ENCODE results near the gene MAOB.
"Not testable (repeated sequence)": the region's sequence is repeated elsewhere in the genome, so short reads cannot be mapped to it uniquely, and the experiment has no call there.

MAOB gene

GRCh38 chrX:43735957-43736356 lies 146.3 kb downstream of the MAOB start:
- DNase-seq (ENCODE audit: low read depth), result no peak
- no peak for TF ChIP-seq CTCF (IDR thresholded peaks at IDR 0.05; ENCODE audit: insufficient read depth, low read depth, low read length, missing control alignments)
- H3K4me3 ChIP-seq (ENCODE audit: low read depth, low read length), result no peak overlapping the region

GRCh38 chrX:43735534-43735933 lies 146.7 kb downstream of the MAOB start:
- no peak for TF ChIP-seq CTCF (IDR thresholded peaks at IDR 0.05; ENCODE audit: insufficient read depth, low read depth, low read length, missing control alignments)
- no peak for DNase-seq (ENCODE audit: low read depth)

GRCh38 chrX:43734444-43734843 lies 147.8 kb downstream of the MAOB start:
- no peak for TF ChIP-seq CTCF (IDR thresholded peaks at IDR 0.05; ENCODE audit: insufficient read depth, low read depth, low read length, missing control alignments)
- no peak for DNase-seq (ENCODE audit: low read depth)
- H3K4me3 ChIP-seq (ENCODE audit: low read depth, low read length), result no peak overlapping the region

More at GRCh38 chrX:43735534-43735933, 146.7 kb downstream of the MAOB start:
- no peak overlapping the region for H3K4me3 ChIP-seq (ENCODE audit: low read depth, low read length)

GRCh38 chrX:43733699-43734098 lies 148.6 kb downstream of the MAOB start:
- DNase-seq (ENCODE audit: low read depth), result no peak
- TF ChIP-seq CTCF (IDR thresholded peaks at IDR 0.05; ENCODE audit: insufficient read depth, low read depth, low read length, missing control alignments), result no peak
- H3K4me3 ChIP-seq (ENCODE audit: low read depth, low read length), result no peak overlapping the region

- TF ChIP-seq CTCF (IDR thresholded peaks at IDR 0.05; ENCODE audit: insufficient read depth, low read depth, low read length, missing control alignments), result no peak
- no peak for DNase-seq (ENCODE audit: low read depth)
- H3K4me3 ChIP-seq (ENCODE audit: low read depth, low read length), result no peak overlapping the region
These were observed 151.2 kb downstream of the MAOB start for GRCh38 chrX:43731086-43731485.

- no peak overlapping the region for H3K4me3 ChIP-seq (ENCODE audit: low read depth, low read length)
- TF ChIP-seq CTCF (IDR thresholded peaks at IDR 0.05; ENCODE audit: insufficient read depth, low read depth, low read length, missing control alignments), result no peak
- DNase-seq (ENCODE audit: low read depth), result no peak
These were observed 153.3 kb downstream of the MAOB start for GRCh38 chrX:43728966-43729365.

GRCh38 chrX:43728002-43728401 lies 154.2 kb downstream of the MAOB start:
- H3K4me3 ChIP-seq (ENCODE audit: low read depth, low read length), result no peak overlapping the region
- no peak for DNase-seq (ENCODE audit: low read depth)
- no peak for TF ChIP-seq CTCF (IDR thresholded peaks at IDR 0.05; ENCODE audit: insufficient read depth, low read depth, low read length, missing control alignments)

- DNase-seq (ENCODE audit: low read depth); H3K4me3 ChIP-seq (ENCODE audit: low read depth, low read length): not testable (repeated sequence)
These were observed 155.0 kb downstream of the MAOB start for GRCh38 chrX:43727254-43727653.

GRCh38 chrX:43725227-43725626 lies 157.0 kb downstream of the MAOB start:
- not testable (repeated sequence) for DNase-seq (ENCODE audit: low read depth); H3K4me3 ChIP-seq (ENCODE audit: low read depth, low read length)
